IMR-90 (cell line): ENCODE results near the gene ZNF669. TPM values are rescaled to one million over a fixed set of nuclear protein-coding genes. Genes with fewer than 3 reads are reported as not detected.

Experiments
- ATAC-seq: fragments of 200-7000 bp; cut with Tn5 transposase; 2 replicates; pipeline ENCODE4 v1.9.1; 2020; ENCODE audit warnings: low read depth, mild to moderate bottlenecking, moderate library complexity
- BruUV-seq: library from RNA; stranded (reverse); fragments of 400-500 nt; replicated peaks from 2 replicates; lab custom pipeline; 2021; lab: Mats Ljungman, UMichigan
- CTCF ChIA-PET: fragments of 300-600 bp; formaldehyde crosslinking; extraction: SDS; loops from one replicate; lab custom pipeline; 2021; ENCODE audit warnings: antibody characterized with exemption; lab: Yijun Ruan, JAX
- POLR2A ChIA-PET: fragments of 300-600 bp; sonication (Branson Sonifier 250); formaldehyde crosslinking; loops from one replicate; lab custom pipeline; 2022; ENCODE audit warnings: antibody characterized with exemption; ENCODE audit not compliant: unreplicated experiment; lab: Charles Lee
- DNase-seq: peaks from one replicate; pipeline ENCODE4 v3.0.0; 2013
- H2AFZ ChIP-seq: replicated peaks from 2 replicates; pipeline ENCODE3; 2013; ENCODE audit warnings: low read length, mild to moderate bottlenecking; ENCODE audit not compliant: poor library complexity
- H2AK5ac ChIP-seq: 2 replicates; pipeline ENCODE4 v1.6.1; 2013; ENCODE audit warnings: low read depth, low read length, inconsistent platforms
- H2AK9ac ChIP-seq: replicated peaks from 2 replicates; pipeline ENCODE3; 2013; ENCODE audit warnings: mild to moderate bottlenecking, low read depth, low read length, moderate library complexity; ENCODE audit not compliant: poor library complexity
- H2BK120ac ChIP-seq: 2 replicates; pipeline ENCODE4 v1.6.1; 2013; ENCODE audit warnings: low read depth, low read length, inconsistent platforms
- H2BK15ac ChIP-seq: 3 replicates; pipeline ENCODE4 v1.6.1; 2013; ENCODE audit warnings: low read depth, low read length, inconsistent platforms
- H2BK20ac ChIP-seq: 2 replicates; pipeline ENCODE4 v1.6.1; 2013; ENCODE audit warnings: low read depth, mild to moderate bottlenecking, inconsistent platforms, low read length, moderate library complexity
- H2BK5ac ChIP-seq: 2 replicates; pipeline ENCODE4 v1.6.1; 2013; ENCODE audit warnings: mild to moderate bottlenecking, low read depth, low read length, inconsistent platforms; ENCODE audit not compliant: poor library complexity, severe bottlenecking
- H3K14ac ChIP-seq: replicated peaks from 2 replicates; pipeline ENCODE4 v1.6.1; 2013; ENCODE audit warnings: low read depth, low read length, inconsistent platforms
- H3K18ac ChIP-seq: 2 replicates; pipeline ENCODE4 v1.6.1; 2013; ENCODE audit warnings: low read depth, low read length, control low read depth
- H3K23ac ChIP-seq: 2 replicates; pipeline ENCODE4 v1.6.1; 2013; ENCODE audit warnings: low read depth, low read length, inconsistent platforms
- H3K27ac ChIP-seq: 2 replicates; pipeline ENCODE4 v1.5.1; 2013; ENCODE audit warnings: mild to moderate bottlenecking, control low read depth, low read length; ENCODE audit not compliant: insufficient read depth
- H3K27me3 ChIP-seq: 2 replicates; pipeline ENCODE4 v1.6.1; 2013; ENCODE audit warnings: low read length; ENCODE audit not compliant: control insufficient read depth, insufficient read depth
- H3K36me3 ChIP-seq: 2 replicates; pipeline ENCODE4 v1.6.1; 2013; ENCODE audit warnings: low read length, mixed read lengths; ENCODE audit not compliant: control insufficient read depth, insufficient read depth
- H3K4ac ChIP-seq: 2 replicates; pipeline ENCODE4 v1.6.1; 2013; ENCODE audit warnings: low read depth, low read length, inconsistent platforms
- H3K4me1 ChIP-seq: 2 replicates; pipeline ENCODE4 v1.6.1; 2013; ENCODE audit warnings: low read length, mixed read lengths; ENCODE audit not compliant: control insufficient read depth, insufficient read depth
- H3K4me2 ChIP-seq: 2 replicates; pipeline ENCODE4 v1.6.1; 2013; ENCODE audit warnings: low read depth, mild to moderate bottlenecking, control low read depth, low read length, moderate library complexity
- H3K4me3 ChIP-seq: 2 replicates; pipeline ENCODE4 v1.5.1; 2013; ENCODE audit warnings: low read depth, mild to moderate bottlenecking, control low read depth, low read length, moderate library complexity; ENCODE audit not compliant: insufficient read depth
- H3K56ac ChIP-seq: 2 replicates; pipeline ENCODE4 v1.6.1; 2013; ENCODE audit warnings: low read length, inconsistent platforms; ENCODE audit not compliant: insufficient read depth; ENCODE audit errors: extremely low read depth
- H3K79me1 ChIP-seq, 2 experiments: 2 replicates each; pipeline ENCODE4 v1.6.1; 2013; ENCODE audit warnings: low read length in 2 of 2, inconsistent platforms in 1 of 2, low read depth in 1 of 2
- H3K9ac ChIP-seq: 2 replicates; pipeline ENCODE4 v1.6.1; 2013; ENCODE audit warnings: low read depth, low read length, control low read depth
- H3K9me1 ChIP-seq: 2 replicates; pipeline ENCODE4 v1.6.1; 2013; ENCODE audit warnings: low read length, inconsistent platforms; ENCODE audit not compliant: insufficient read depth
- H3K9me3 ChIP-seq: 2 replicates; pipeline ENCODE4 v1.6.1; 2013; ENCODE audit warnings: low read length; ENCODE audit not compliant: control insufficient read depth, insufficient read depth
- H4K20me1 ChIP-seq: 2 replicates; pipeline ENCODE4 v1.6.1; 2013; ENCODE audit warnings: low read length, inconsistent platforms; ENCODE audit not compliant: insufficient read depth
- H4K5ac ChIP-seq: 2 replicates; pipeline ENCODE4 v1.6.1; 2013; ENCODE audit warnings: mild to moderate bottlenecking, low read depth, low read length, control low read depth
- H4K8ac ChIP-seq, 2 experiments: 2 replicates each; pipeline ENCODE4 v1.6.1; 2013; ENCODE audit warnings: low read depth in 2 of 2, low read length in 2 of 2, control low read depth in 1 of 2, inconsistent platforms in 1 of 2
- H4K91ac ChIP-seq: 2 replicates; pipeline ENCODE4 v1.6.1; 2013; ENCODE audit warnings: low read depth, low read length, inconsistent platforms; ENCODE audit not compliant: insufficient read depth
- MAFK ChIP-seq: IDR thresholded peaks from 2 replicates; pipeline ENCODE4 v1.6.1; 2012; ENCODE audit warnings: low read depth, low read length, improper control_type of control experiment
- MAZ ChIP-seq: IDR thresholded peaks from 2 replicates; pipeline ENCODE4 v1.6.1; 2012; ENCODE audit warnings: low read depth, mild to moderate bottlenecking, low read length, improper control_type of control experiment, moderate library complexity, borderline replicate concordance
- MXI1 ChIP-seq: IDR thresholded peaks from 2 replicates; pipeline ENCODE4 v1.6.1; 2012; ENCODE audit warnings: low read depth, mild to moderate bottlenecking, low read length, moderate library complexity, borderline replicate concordance
- NFE2L2 ChIP-seq: fragments of 150-350 bp; IDR thresholded peaks from 2 replicates; pipeline ENCODE4 v1.6.1; 2016; ENCODE audit warnings: low read depth, mild to moderate bottlenecking, low read length
- POLR2A ChIP-seq: IDR thresholded peaks from 2 replicates; pipeline ENCODE4 v1.6.1; 2012; ENCODE audit warnings: mild to moderate bottlenecking, low read depth, low read length
- RCOR1 ChIP-seq: IDR thresholded peaks from 2 replicates; pipeline ENCODE4 v1.6.1; 2012; ENCODE audit warnings: mild to moderate bottlenecking, low read length, improper control_type of control experiment; ENCODE audit not compliant: insufficient replicate concordance
- WGBS, 2 experiments: methylation state at CpG; one replicate each; pipeline versions ENCODE4 v1.1.5 to v1.1.7; 2013; ENCODE audit warnings: missing lambda C conversion rate in 2 of 2; ENCODE audit not compliant: insufficient read length in 1 of 2; ENCODE audit errors: extremely low coverage in 2 of 2; 5-methylcytosine and 5-hydroxymethylcytosine counted together
- dilution Hi-C: fragments of 300-500 bp; cut with HindIII; formaldehyde crosslinking; loops from one replicate; pipeline ENCODE4 v1.14.3; 2018; ENCODE audit warnings: low sequenced_read_pairs; ENCODE audit not compliant: unreplicated experiment
- in situ Hi-C: fragments of 300-500 bp; cut with MboI; formaldehyde crosslinking; loops from 3 replicates; pipeline ENCODE4 v1.14.3; 2019; ENCODE audit warnings: low sequenced_read_pairs, inconsistent platforms, mixed read lengths
- intact Hi-C: fragments of 100-400 bp; cut with micrococcal nuclease; formaldehyde crosslinking; loops from 2 replicates; pipeline ENCODE4 v1.10.0; 2022
- polyA plus RNA-seq, 3 experiments: library from polyadenylated mRNA; depleted of rRNA; stranded (reverse); fragments of >200 nt; gene quantifications; 2 replicates each; pipeline ENCODE4 v1.2.3, GENCODE V29; 2012; ENCODE audit warnings: low replicate concordance in 1 of 3
- total RNA-seq: library from RNA; depleted of rRNA; stranded (reverse); fragments of >200 nt; gene quantifications from 2 replicates; pipeline ENCODE4 v1.2.3, GENCODE V29; 2012

ZNF669 gene
- total and polyA plus RNA-seq, 2 of the 4 experiments (the other 2 are of a cell fraction): 3.8 to 10.8 TPM

DNA sequence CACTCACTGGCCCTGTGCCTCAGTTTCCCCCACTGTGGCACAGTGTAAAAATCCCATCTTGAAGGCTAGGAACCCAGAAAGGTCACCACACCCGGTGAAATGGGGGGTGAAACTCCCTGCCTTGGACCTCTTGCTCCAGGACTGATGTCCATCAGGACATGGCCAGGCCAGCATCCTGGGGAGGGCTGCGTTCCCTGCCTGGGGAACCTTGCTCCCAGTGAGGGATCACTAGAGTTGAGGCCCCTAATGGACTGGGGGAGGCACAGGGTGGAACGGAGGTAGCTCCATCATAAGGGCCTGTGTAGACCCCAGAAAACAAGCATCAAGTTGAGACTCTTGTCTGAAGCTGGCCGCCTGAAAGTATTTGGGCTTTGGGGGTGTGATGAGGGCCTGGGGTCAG is 15.2 kb downstream of the ZNF669 start:
- ChIA-PET CTCF (no interaction called here), POLR2A (interaction anchor here (0.5 kb wide), 1 partner anchor 209 kb away, joined by 3 read pairs; no protein-coding TSS in a partner anchor)
- Histone ChIP-seq H3K79me1 (no peaks in the 10 kb centered on the region), H2AFZ (no peak overlapping the region), H3K4me2 (no peak overlapping the region), H2BK20ac (no peak overlapping the region), H2AK5ac (no peak overlapping the region), H2BK120ac (no peak overlapping the region), H3K4me3 (no peak overlapping the region), H3K9me1 (no peaks in the 10 kb centered on the region), H3K27ac (no peak overlapping the region), H3K4me1 (no peaks in the 10 kb centered on the region), H3K4ac (no peak overlapping the region), H2BK5ac (no peak overlapping the region), H3K56ac (no peak overlapping the region), H4K8ac (no peak overlapping the region), H4K5ac (no peak overlapping the region), H3K14ac (no peak overlapping the region), H3K27me3 (no peaks in the 10 kb centered on the region), H4K91ac (no peak overlapping the region), H3K9ac (no peak overlapping the region), H3K9me3 (peaks cover 4% of the 10 kb centered on the region; the same call in 1 of the 2 replicates), H4K20me1 (no peaks in the 10 kb centered on the region), H3K18ac (no peak overlapping the region), H2AK9ac (no peak overlapping the region), H3K23ac (no peak overlapping the region), H3K36me3 (no peaks in the 10 kb centered on the region), H2BK15ac (no peak overlapping the region)
- dilution Hi-C loops: no loop called here
- in situ Hi-C loops: no loop called here
- 57% methylated on average over 1 of the region's 4 CpGs; no CpG with 5 or more reads in 1 of the 2 experiments for WGBS, 2 experiments
- BruUV-seq: no TSS peak
- TF ChIP-seq POLR2A: no peak
- TF ChIP-seq MXI1: no peak
- TF ChIP-seq NFE2L2: no peak
- no peak for TF ChIP-seq RCOR1
- no peak for TF ChIP-seq MAFK
- no peak for TF ChIP-seq MAZ
- intact Hi-C loops: no loop called here
- DNase-seq (no peak), ATAC-seq (no peak)
